H1 (cell line): ENCODE measurements around the gene MTCH2.

ENCODE experiments used
- EP300 ChIP-seq, 2 experiments: IDR thresholded peaks; 1 replicate in 1 of 2; 2 replicates in 1 of 2; pipeline ENCODE4 v1.6.1; 2011 to 2012; ENCODE audit warnings: low read depth in 2 of 2, low read length in 2 of 2, mild to moderate bottlenecking in 2 of 2, borderline replicate concordance in 1 of 2, inconsistent platforms in 1 of 2, moderate library complexity in 1 of 2
- EZH2 ChIP-seq: fragments of 200-600 bp; sonication (generic); IDR thresholded peaks from 2 replicates; pipeline ENCODE4 v1.7.1; 2012; ENCODE audit warnings: low read depth, mild to moderate bottlenecking, moderate library complexity, low read length, inconsistent platforms; ENCODE audit not compliant: severe bottlenecking
- JUN ChIP-seq: IDR thresholded peaks from 2 replicates; pipeline ENCODE4 v1.6.1; 2011; ENCODE audit warnings: low read depth, mild to moderate bottlenecking, improper control_type of control experiment, low read length
- POLR2A ChIP-seq, 2 experiments: IDR thresholded peaks; 1 replicate in 1 of 2; 2 replicates in 1 of 2; pipeline ENCODE4 v1.6.1; 2011; ENCODE audit warnings: low read depth in 2 of 2, low read length in 2 of 2, mild to moderate bottlenecking in 2 of 2; ENCODE audit errors: control extremely low read depth in 1 of 2
- RAD21 ChIP-seq, 2 experiments: IDR thresholded peaks in 1 of 2; conservative IDR thresholded peaks in 1 of 2; 2 replicates each; pipeline ENCODE4 v1.6.1; 2011; ENCODE audit warnings: low read depth in 2 of 2, low read length in 2 of 2, improper control_type of control experiment in 1 of 2, inconsistent platforms in 1 of 2, mild to moderate bottlenecking in 1 of 2, moderate library complexity in 1 of 2
- RBBP5 ChIP-seq: IDR thresholded peaks from 2 replicates; pipeline ENCODE4 v1.7.1; 2012; ENCODE audit warnings: low read depth, mild to moderate bottlenecking, inconsistent platforms, low read length, moderate library complexity, borderline replicate concordance
- TF ChIP-seq, protein P1 (sequence below): IDR thresholded peaks from 2 replicates; pipeline ENCODE4 v1.6.1; 2012; ENCODE audit warnings: low read length, inconsistent platforms
- TF ChIP-seq, protein P2 (sequence below), 3 experiments: IDR thresholded peaks; 1 replicate in 2 of 3; 2 replicates in 1 of 3; pipeline versions ENCODE4 v1.5.1 to v1.6.1; 2011; ENCODE audit warnings: low read length in 3 of 3, mild to moderate bottlenecking in 3 of 3, inconsistent platforms in 2 of 3, low read depth in 1 of 3, moderate library complexity in 1 of 3; ENCODE audit not compliant: insufficient read depth in 1 of 3; ENCODE audit errors: control extremely low read depth in 1 of 3
- TF ChIP-seq, protein P3 (sequence below): IDR thresholded peaks from 2 replicates; pipeline ENCODE4 v1.6.1; 2011; ENCODE audit warnings: low read length, improper control_type of control experiment

DNA sequence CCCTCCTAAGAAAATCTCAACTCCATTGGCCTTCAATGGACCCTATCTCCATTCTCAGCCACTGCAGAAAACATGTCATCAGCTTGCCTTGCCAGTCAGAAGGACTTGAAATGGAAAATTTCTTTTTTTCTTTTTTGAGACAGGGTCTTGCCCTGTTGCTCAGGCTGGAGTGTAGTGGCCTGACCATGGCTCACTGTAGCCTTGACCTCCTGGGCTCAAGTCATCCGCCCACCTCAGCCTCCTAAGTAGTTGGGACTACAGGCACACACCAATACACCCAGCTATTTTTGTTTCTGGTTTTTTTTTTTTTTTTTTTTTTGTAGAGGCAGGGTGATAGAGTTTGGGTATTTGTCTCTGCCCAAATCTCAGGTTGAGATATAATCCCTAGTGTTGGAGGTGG is 43.8 kb upstream of the MTCH2 start:
- TF ChIP-seq, protein P1, sequence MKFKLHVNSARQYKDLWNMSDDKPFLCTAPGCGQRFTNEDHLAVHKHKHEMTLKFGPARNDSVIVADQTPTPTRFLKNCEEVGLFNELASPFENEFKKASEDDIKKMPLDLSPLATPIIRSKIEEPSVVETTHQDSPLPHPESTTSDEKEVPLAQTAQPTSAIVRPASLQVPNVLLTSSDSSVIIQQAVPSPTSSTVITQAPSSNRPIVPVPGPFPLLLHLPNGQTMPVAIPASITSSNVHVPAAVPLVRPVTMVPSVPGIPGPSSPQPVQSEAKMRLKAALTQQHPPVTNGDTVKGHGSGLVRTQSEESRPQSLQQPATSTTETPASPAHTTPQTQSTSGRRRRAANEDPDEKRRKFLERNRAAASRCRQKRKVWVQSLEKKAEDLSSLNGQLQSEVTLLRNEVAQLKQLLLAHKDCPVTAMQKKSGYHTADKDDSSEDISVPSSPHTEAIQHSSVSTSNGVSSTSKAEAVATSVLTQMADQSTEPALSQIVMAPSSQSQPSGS: no peak
- TF ChIP-seq JUN: no peak
- TF ChIP-seq, protein P2, sequence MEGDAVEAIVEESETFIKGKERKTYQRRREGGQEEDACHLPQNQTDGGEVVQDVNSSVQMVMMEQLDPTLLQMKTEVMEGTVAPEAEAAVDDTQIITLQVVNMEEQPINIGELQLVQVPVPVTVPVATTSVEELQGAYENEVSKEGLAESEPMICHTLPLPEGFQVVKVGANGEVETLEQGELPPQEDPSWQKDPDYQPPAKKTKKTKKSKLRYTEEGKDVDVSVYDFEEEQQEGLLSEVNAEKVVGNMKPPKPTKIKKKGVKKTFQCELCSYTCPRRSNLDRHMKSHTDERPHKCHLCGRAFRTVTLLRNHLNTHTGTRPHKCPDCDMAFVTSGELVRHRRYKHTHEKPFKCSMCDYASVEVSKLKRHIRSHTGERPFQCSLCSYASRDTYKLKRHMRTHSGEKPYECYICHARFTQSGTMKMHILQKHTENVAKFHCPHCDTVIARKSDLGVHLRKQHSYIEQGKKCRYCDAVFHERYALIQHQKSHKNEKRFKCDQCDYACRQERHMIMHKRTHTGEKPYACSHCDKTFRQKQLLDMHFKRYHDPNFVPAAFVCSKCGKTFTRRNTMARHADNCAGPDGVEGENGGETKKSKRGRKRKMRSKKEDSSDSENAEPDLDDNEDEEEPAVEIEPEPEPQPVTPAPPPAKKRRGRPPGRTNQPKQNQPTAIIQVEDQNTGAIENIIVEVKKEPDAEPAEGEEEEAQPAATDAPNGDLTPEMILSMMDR (IDR thresholded peaks at IDR 0.05; ENCODE audit: control extremely low read depth in 1 of 3, insufficient read depth in 1 of 3, low read depth in 1 of 3, low read length in 3 of 3): no peak
- no peak for TF ChIP-seq POLR2A (IDR thresholded peaks at IDR 0.05; ENCODE audit: control extremely low read depth in 1 of 2, low read depth in 2 of 2, low read length in 2 of 2)
- no peak for TF ChIP-seq RAD21 (IDR thresholded peaks at IDR 0.05 in 1 of 2, conservative IDR thresholded peaks at IDR 0.05 in 1 of 2; ENCODE audit: low read depth in 2 of 2, low read length in 2 of 2)
- TF ChIP-seq EZH2: no peak
- TF ChIP-seq, protein P3, sequence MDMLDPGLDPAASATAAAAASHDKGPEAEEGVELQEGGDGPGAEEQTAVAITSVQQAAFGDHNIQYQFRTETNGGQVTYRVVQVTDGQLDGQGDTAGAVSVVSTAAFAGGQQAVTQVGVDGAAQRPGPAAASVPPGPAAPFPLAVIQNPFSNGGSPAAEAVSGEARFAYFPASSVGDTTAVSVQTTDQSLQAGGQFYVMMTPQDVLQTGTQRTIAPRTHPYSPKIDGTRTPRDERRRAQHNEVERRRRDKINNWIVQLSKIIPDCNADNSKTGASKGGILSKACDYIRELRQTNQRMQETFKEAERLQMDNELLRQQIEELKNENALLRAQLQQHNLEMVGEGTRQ: no peak
- TF ChIP-seq RBBP5: no peak
- no peak for TF ChIP-seq EP300 (IDR thresholded peaks at IDR 0.05; ENCODE audit: borderline replicate concordance in 1 of 2, low read depth in 2 of 2, low read length in 2 of 2)
